Measurements from ENCODE around the gene TRMU. TPM values are rescaled to one million over a fixed set of nuclear protein-coding genes. Genes with fewer than 3 reads are reported as not detected.

TRMU gene
- total and polyA plus RNA-seq, 2 donors (not counting 3 experiments of a cell fraction or from before 2014, with no cell fraction given): 42.4 to 65.7 TPM

DNA sequence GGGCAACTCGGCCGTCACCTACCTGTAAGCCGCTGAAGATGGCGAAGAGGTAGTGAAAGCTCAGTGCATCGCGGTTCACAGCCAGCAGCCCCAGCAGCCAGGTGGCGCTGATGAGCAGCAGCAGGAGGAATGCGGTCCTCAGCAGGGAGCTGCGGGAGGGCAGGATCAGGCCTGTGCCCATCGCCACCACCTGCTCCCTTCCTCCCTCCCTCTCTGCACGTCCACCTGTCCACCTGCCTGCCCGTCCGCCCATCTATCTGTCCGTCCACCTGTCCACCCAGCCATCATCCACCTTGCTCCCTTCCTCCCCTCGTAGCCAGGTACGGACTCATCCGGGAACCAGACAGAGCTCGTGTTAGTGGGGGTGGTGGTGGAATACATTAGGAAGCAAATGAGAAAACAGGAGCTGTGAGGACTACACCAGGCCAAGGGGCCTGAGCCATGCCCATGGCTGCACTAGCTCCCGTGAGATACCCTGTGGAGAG is 32.2 kb downstream of the TRMU start:
- no TSS peak for BruUV-seq (replicated peaks)
- DNase-seq (ENCODE audit: low read depth, low spot score): peak; percentile 35
- ChIA-PET POLR2A (interaction anchor here (0.6 kb wide), 1 partner anchor 9 kb away, joined by 3 read pairs; no protein-coding TSS in a partner anchor), CTCF (interaction anchor here (0.6 to 6.2 kb wide), 57 partner anchors 9 to 395 kb away, joined by 3 to 418 read pairs (median 4); partner anchors contain the start of genes CELSR1, TBC1D22A and TRMU)
- Histone ChIP-seq H3K4me2 (ENCODE audit: insufficient read depth, low read length) (no peak overlapping the region), H3K27me3 (ENCODE audit: control insufficient read depth in 2 of 2, insufficient read depth in 2 of 2, low read length in 2 of 2) (no peaks in the 10 kb centered on the region), H3K79me2 (ENCODE audit: control insufficient read depth, insufficient read depth, low read length) (no peaks in the 10 kb centered on the region), H3K9me3 (replicated peaks; ENCODE audit: control insufficient read depth, insufficient read depth, low read length) (no peaks in the 10 kb centered on the region), H3K27ac (ENCODE audit: insufficient read depth, low read depth, low read length) (no peak overlapping the region), H4K20me1 (replicated peaks; ENCODE audit: control insufficient read depth, extremely low read depth, insufficient read depth, low read length) (no peaks in the 10 kb centered on the region), H3K9ac (replicated peaks; ENCODE audit: extremely low read depth, insufficient read depth, low read length) (no peak overlapping the region), H3K36me3 (ENCODE audit: control insufficient read depth in 2 of 2, extremely low read depth in 1 of 2, insufficient read depth in 2 of 2, low read length in 2 of 2) (no peaks in the 10 kb centered on the region), H3K9me1 (replicated peaks; ENCODE audit: control insufficient read depth, extremely low read depth, insufficient read depth, low read length) (no peaks in the 10 kb centered on the region), H2AFZ (ENCODE audit: low read depth, low read length) (no peak overlapping the region), H3K4me3 (replicated peaks in 1 of 3; ENCODE audit: insufficient read depth in 1 of 3, low read depth in 1 of 3, low read length in 3 of 3) (no peak overlapping the region), H3K4me1 (ENCODE audit: control insufficient read depth, extremely low read depth, insufficient read depth, low read length) (no peaks in the 10 kb centered on the region)
- no peak for FAIRE-seq
- dilution Hi-C loops (cut with MboI; ENCODE audit: extremely low pct_ligation_motif_present, low sequenced_read_pairs) (no loop called here), intact Hi-C loops (cut with micrococcal nuclease) (loop anchor here (1.0 kb wide), 1 partner anchor 175 kb away; no protein-coding TSS in a partner anchor)
- no peak for TF ChIP-seq GATA2 (IDR thresholded peaks at IDR 0.05; ENCODE audit: insufficient read depth, insufficient read length, low read depth, low read length)
- TF ChIP-seq, protein P1, sequence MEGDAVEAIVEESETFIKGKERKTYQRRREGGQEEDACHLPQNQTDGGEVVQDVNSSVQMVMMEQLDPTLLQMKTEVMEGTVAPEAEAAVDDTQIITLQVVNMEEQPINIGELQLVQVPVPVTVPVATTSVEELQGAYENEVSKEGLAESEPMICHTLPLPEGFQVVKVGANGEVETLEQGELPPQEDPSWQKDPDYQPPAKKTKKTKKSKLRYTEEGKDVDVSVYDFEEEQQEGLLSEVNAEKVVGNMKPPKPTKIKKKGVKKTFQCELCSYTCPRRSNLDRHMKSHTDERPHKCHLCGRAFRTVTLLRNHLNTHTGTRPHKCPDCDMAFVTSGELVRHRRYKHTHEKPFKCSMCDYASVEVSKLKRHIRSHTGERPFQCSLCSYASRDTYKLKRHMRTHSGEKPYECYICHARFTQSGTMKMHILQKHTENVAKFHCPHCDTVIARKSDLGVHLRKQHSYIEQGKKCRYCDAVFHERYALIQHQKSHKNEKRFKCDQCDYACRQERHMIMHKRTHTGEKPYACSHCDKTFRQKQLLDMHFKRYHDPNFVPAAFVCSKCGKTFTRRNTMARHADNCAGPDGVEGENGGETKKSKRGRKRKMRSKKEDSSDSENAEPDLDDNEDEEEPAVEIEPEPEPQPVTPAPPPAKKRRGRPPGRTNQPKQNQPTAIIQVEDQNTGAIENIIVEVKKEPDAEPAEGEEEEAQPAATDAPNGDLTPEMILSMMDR (IDR thresholded peaks at IDR 0.05; ENCODE audit: extremely low read depth in 1 of 2, insufficient read depth in 1 of 2, low read depth in 1 of 2, low read length in 2 of 2): peak; percentile 79 to 95

DNA sequence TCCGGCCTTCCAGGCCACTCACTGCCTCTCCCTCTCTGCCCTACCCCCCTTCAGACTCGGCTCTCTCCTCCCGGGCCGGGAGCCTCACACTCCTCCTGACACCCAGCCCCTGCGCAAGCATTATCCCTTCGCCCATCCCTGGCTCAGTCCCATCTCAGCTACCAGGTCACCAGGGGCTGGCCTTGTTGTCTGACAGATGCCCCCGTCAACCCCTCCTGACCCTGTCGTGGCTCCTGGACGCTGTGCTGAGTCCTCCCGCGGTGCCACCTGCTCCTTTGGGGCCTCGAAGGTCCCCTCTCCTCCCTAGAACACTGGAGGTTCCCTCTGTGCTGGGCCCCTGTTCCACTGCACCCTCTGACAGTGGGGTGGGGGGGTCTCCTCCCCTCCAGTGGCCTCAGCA is 32.9 kb downstream of the TRMU start:
- no peaks in the 10 kb centered on the region for H3K4me1 ChIP-seq (ENCODE audit: control insufficient read depth, extremely low read depth, insufficient read depth, low read length)
- H3K27me3 ChIP-seq (ENCODE audit: control insufficient read depth in 2 of 2, insufficient read depth in 2 of 2, low read length in 2 of 2): no peaks in the 10 kb centered on the region
- H3K9me3 ChIP-seq (replicated peaks; ENCODE audit: control insufficient read depth, insufficient read depth, low read length): no peaks in the 10 kb centered on the region
- CTCF ChIA-PET: interaction anchor here (0.8 to 6.2 kb wide), 24 partner anchors 8 to 372 kb away, joined by 3 to 418 read pairs (median 8); partner anchors contain the start of genes CELSR1 and TRMU
- no peak overlapping the region for H3K9ac ChIP-seq (replicated peaks; ENCODE audit: extremely low read depth, insufficient read depth, low read length)
- H3K4me2 ChIP-seq (ENCODE audit: insufficient read depth, low read length): no peak overlapping the region
- H3K9me1 ChIP-seq (replicated peaks; ENCODE audit: control insufficient read depth, extremely low read depth, insufficient read depth, low read length): no peaks in the 10 kb centered on the region
- BruUV-seq (replicated peaks): no TSS peak
- intact Hi-C loops (cut with micrococcal nuclease): no loop called here
- POLR2A ChIA-PET: no interaction called here
- no peaks in the 10 kb centered on the region for H3K36me3 ChIP-seq (ENCODE audit: control insufficient read depth in 2 of 2, extremely low read depth in 1 of 2, insufficient read depth in 2 of 2, low read length in 2 of 2)
- dilution Hi-C loops (cut with MboI; ENCODE audit: extremely low pct_ligation_motif_present, low sequenced_read_pairs): no loop called here
- no peak overlapping the region for H3K4me3 ChIP-seq (replicated peaks in 1 of 3; ENCODE audit: insufficient read depth in 1 of 3, low read depth in 1 of 3, low read length in 3 of 3)
- no peak overlapping the region for H2AFZ ChIP-seq (ENCODE audit: low read depth, low read length)
- DNase-seq (ENCODE audit: low read depth, low spot score) (no peak), FAIRE-seq (no peak)
- TF ChIP-seq, protein P1 (IDR thresholded peaks at IDR 0.05; ENCODE audit: extremely low read depth in 1 of 2, insufficient read depth in 1 of 2, low read depth in 1 of 2, low read length in 2 of 2): no peak
- no peak for TF ChIP-seq JUN (IDR thresholded peaks at IDR 0.05; ENCODE audit: borderline replicate concordance, insufficient read depth, insufficient read length, low read depth)
- no peak overlapping the region for H3K27ac ChIP-seq (ENCODE audit: insufficient read depth, low read depth, low read length)
- H4K20me1 ChIP-seq (replicated peaks; ENCODE audit: control insufficient read depth, extremely low read depth, insufficient read depth, low read length): no peaks in the 10 kb centered on the region
- no peaks in the 10 kb centered on the region for H3K79me2 ChIP-seq (ENCODE audit: control insufficient read depth, insufficient read depth, low read length)

Measured in endothelial cell of umbilical vein (primary cell).